IMR-90 (cell line): ENCODE results near the gene EFCAB5. TPM values are rescaled to one million over a fixed set of nuclear protein-coding genes. Genes with fewer than 3 reads are reported as not detected.

Source experiments
- RAD21 ChIP-seq: IDR thresholded peaks from 2 replicates; pipeline ENCODE4 v1.6.1; 2012; ENCODE audit warnings: low read length, improper control_type of control experiment
- RCOR1 ChIP-seq: IDR thresholded peaks from 2 replicates; pipeline ENCODE4 v1.6.1; 2012; ENCODE audit warnings: mild to moderate bottlenecking, low read length, improper control_type of control experiment; ENCODE audit not compliant: insufficient replicate concordance
- polyA plus RNA-seq, 3 experiments: library from polyadenylated mRNA; depleted of rRNA; stranded (reverse); fragments of >200 nt; gene quantifications; 2 replicates each; pipeline ENCODE4 v1.2.3, GENCODE V29; 2012; ENCODE audit warnings: low replicate concordance in 1 of 3
- total RNA-seq: library from RNA; depleted of rRNA; stranded (reverse); fragments of >200 nt; gene quantifications from 2 replicates; pipeline ENCODE4 v1.2.3, GENCODE V29; 2012
- TF ChIP-seq, protein P1 (sequence below): fragments of 150-350 bp; IDR thresholded peaks from 2 replicates; pipeline ENCODE4 v1.6.1; 2016; ENCODE audit warnings: low read depth, mild to moderate bottlenecking, low read length, moderate library complexity, borderline replicate concordance

The EFCAB5 gene
- total and polyA plus RNA-seq, 2 of the 4 experiments (the other 2 are of a cell fraction): 0.14 TPM; not detected in 1

DNA sequence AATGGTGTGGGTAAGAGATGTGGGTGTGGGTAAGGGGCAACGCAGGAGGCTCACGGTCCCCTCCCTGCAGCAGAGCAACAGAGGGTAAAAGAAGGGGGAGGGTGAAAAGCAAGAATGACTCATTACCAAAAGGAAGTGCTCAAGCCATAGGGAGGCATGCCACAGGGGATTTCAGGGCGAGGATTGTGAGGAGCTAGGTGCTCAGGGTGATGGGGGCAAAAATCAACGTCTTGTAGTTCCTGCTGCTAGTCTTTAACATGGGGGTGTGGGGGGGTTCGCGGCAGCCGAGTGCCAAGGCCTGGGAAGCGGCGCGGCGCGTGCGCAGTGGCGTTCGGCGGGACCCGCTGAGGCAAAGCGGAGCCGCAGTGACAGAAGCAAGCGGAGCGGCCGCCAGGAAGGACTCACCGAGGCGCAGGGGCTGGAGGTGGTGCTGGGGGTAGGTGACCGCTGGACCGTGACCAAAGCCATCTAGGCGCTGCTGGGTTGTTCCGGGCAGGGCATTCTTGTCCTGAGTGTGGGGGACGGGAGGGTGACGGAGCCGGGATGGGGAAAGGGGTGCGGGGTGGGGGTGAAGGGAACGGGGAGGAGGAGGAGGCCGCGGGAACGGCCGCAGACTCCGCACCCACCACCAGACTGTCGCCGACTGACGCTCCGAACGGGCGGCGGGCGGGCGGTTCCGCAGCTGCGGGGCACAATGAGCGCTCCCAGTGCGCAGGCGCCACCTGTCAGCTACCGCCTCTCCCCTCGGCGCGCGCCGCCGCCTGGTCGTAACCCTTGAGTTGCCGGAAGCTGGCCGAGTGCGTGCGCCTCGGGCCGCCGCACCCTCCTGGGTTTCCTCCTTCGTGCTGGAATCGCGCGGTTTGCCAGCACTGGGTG, 11.7 kb upstream of the EFCAB5 start, which contains the start of gene SSH2 (continued):
- TF ChIP-seq, protein P1, sequence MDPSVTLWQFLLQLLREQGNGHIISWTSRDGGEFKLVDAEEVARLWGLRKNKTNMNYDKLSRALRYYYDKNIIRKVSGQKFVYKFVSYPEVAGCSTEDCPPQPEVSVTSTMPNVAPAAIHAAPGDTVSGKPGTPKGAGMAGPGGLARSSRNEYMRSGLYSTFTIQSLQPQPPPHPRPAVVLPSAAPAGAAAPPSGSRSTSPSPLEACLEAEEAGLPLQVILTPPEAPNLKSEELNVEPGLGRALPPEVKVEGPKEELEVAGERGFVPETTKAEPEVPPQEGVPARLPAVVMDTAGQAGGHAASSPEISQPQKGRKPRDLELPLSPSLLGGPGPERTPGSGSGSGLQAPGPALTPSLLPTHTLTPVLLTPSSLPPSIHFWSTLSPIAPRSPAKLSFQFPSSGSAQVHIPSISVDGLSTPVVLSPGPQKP: no peak
- no peak for TF ChIP-seq RCOR1
- no peak; the same call in 1 of the 2 replicates for TF ChIP-seq RAD21
